Endothelial cell of umbilical vein (primary cell): ENCODE results near the gene BRPF1. TPM values are rescaled to one million over a fixed set of nuclear protein-coding genes. Genes with fewer than 3 reads are reported as not detected.

Experiments
- BruUV-seq: library from RNA; stranded (reverse); fragments of 400-500 nt; replicated peaks from 2 replicates; lab custom pipeline; 2021; lab: Mats Ljungman, UMichigan
- CTCF ChIA-PET: fragments of 300-600, 350-600 bp; sonication (Branson Sonifier 250); formaldehyde crosslinking; loops from one replicate; lab custom pipeline; 2021; ENCODE audit warnings: antibody characterized with exemption, inconsistent platforms; lab: Charles Lee
- POLR2A ChIA-PET: fragments of 300-600, 350-600 bp; sonication (Branson Sonifier 250); formaldehyde crosslinking; loops from one replicate; lab custom pipeline; 2021; ENCODE audit warnings: antibody characterized with exemption, inconsistent platforms; lab: Charles Lee
- DNase-seq: peaks from one replicate; pipeline ENCODE4 v3.0.0-alpha.2; 2011; ENCODE audit warnings: low read depth, low spot score
- FAIRE-seq: peaks from 2 replicates; lab custom pipeline; 2011; peaks lifted over from hg19 to GRCh38; lab: Jason Lieb, UNC
- H2AFZ ChIP-seq: 2 replicates; pipeline ENCODE4 v1.6.0; 2012; ENCODE audit warnings: low read depth, low read length, control low read depth, inconsistent platforms
- H3K27ac ChIP-seq: 2 replicates; pipeline ENCODE4 v1.5.1; 2011; ENCODE audit warnings: low read depth, mild to moderate bottlenecking, control low read depth, low read length, moderate library complexity; ENCODE audit not compliant: insufficient read depth
- H3K27me3 ChIP-seq, 2 experiments: 2 replicates each; pipeline versions ENCODE4 v1.6.0 to v1.6.1; 2011; ENCODE audit warnings: low read length in 2 of 2, mixed read lengths in 1 of 2; ENCODE audit not compliant: control insufficient read depth in 2 of 2, insufficient read depth in 2 of 2
- H3K36me3 ChIP-seq, 2 experiments: 2 replicates in 1 of 2; 3 replicates in 1 of 2; pipeline ENCODE4 v1.5.1; 2011; ENCODE audit warnings: low read length in 2 of 2, mild to moderate bottlenecking in 1 of 2, moderate library complexity in 1 of 2; ENCODE audit not compliant: control insufficient read depth in 2 of 2, insufficient read depth in 2 of 2; ENCODE audit errors: extremely low read depth in 1 of 2
- H3K4me1 ChIP-seq: 3 replicates; pipeline ENCODE4 v1.5.1; 2011; ENCODE audit warnings: mild to moderate bottlenecking, low read length; ENCODE audit not compliant: control insufficient read depth, insufficient read depth; ENCODE audit errors: extremely low read depth
- H3K4me2 ChIP-seq: 2 replicates; pipeline ENCODE4 v1.6.1; 2011; ENCODE audit warnings: low read length, control low read depth, mixed read lengths; ENCODE audit not compliant: insufficient read depth
- H3K4me3 ChIP-seq, 3 experiments: fragments of 200-600 bp in 1 of 3; sonication (generic), shearing (Covaris generic) in 1 of 3; replicated peaks in 1 of 3; 2 replicates each; pipeline ENCODE4 v1.5.1; 2011 to 2016; ENCODE audit warnings: control low read depth in 3 of 3, low read length in 3 of 3, mild to moderate bottlenecking in 2 of 3, inconsistent platforms in 1 of 3, low read depth in 1 of 3, moderate library complexity in 1 of 3; ENCODE audit not compliant: insufficient read depth in 1 of 3
- H3K79me2 ChIP-seq: 2 replicates; pipeline ENCODE4 v1.6.0; 2012; ENCODE audit warnings: low read length, inconsistent platforms; ENCODE audit not compliant: control insufficient read depth, insufficient read depth
- H3K9ac ChIP-seq: replicated peaks from 2 replicates; pipeline ENCODE3; 2011; ENCODE audit warnings: low read length, control low read depth; ENCODE audit not compliant: insufficient read depth; ENCODE audit errors: extremely low read depth
- H3K9me1 ChIP-seq: replicated peaks from 3 replicates; pipeline ENCODE4 v1.6.0; 2011; ENCODE audit warnings: mild to moderate bottlenecking, low read length; ENCODE audit not compliant: control insufficient read depth, insufficient read depth; ENCODE audit errors: extremely low read depth
- H3K9me3 ChIP-seq: replicated peaks from 2 replicates; pipeline ENCODE4 v1.5.1; 2012; ENCODE audit warnings: low read length, inconsistent platforms; ENCODE audit not compliant: control insufficient read depth, insufficient read depth
- H4K20me1 ChIP-seq: replicated peaks from 2 replicates; pipeline ENCODE3; 2011; ENCODE audit warnings: mild to moderate bottlenecking, low read length; ENCODE audit not compliant: control insufficient read depth, insufficient read depth; ENCODE audit errors: extremely low read depth
- CTCF ChIP-seq, 2 donors: IDR thresholded peaks; 1 replicate in 1 of 2; 2 replicates in 1 of 2; pipeline ENCODE4 v1.5.1; 2011; ENCODE audit warnings: low read length in 2 of 2, mild to moderate bottlenecking in 2 of 2, moderate library complexity in 2 of 2, control low read depth in 1 of 2, inconsistent platforms in 1 of 2, low read depth in 1 of 2; ENCODE audit not compliant: insufficient read depth in 1 of 2; ENCODE audit errors: extremely low read depth in 1 of 2
- EZH2 ChIP-seq: IDR thresholded peaks from 2 replicates; pipeline ENCODE4 v1.6.1; 2012; ENCODE audit warnings: borderline replicate concordance, low read depth, mild to moderate bottlenecking, moderate library complexity, low read length, inconsistent platforms; ENCODE audit not compliant: severe bottlenecking
- FOS ChIP-seq: IDR thresholded peaks from 2 replicates; pipeline ENCODE4 v1.6.1; 2011; ENCODE audit warnings: mild to moderate bottlenecking, low read length, moderate library complexity, borderline replicate concordance; ENCODE audit not compliant: insufficient read depth
- GATA2 ChIP-seq: IDR thresholded peaks from 2 replicates; pipeline ENCODE4 v1.7.0; 2011; ENCODE audit warnings: low read depth, mild to moderate bottlenecking, moderate library complexity, mixed read lengths, low read length; ENCODE audit not compliant: insufficient read length, insufficient read depth
- JUN ChIP-seq: IDR thresholded peaks from 2 replicates; pipeline ENCODE4 v1.6.1; 2011; ENCODE audit warnings: borderline replicate concordance, low read depth; ENCODE audit not compliant: insufficient read length, insufficient read depth
- MAX ChIP-seq: IDR thresholded peaks from 2 replicates; pipeline ENCODE4 v1.6.1; 2011; ENCODE audit not compliant: insufficient read depth, insufficient read length
- MYC ChIP-seq: IDR thresholded peaks from one replicate; pipeline ENCODE4 v1.6.1; 2011; ENCODE audit warnings: mild to moderate bottlenecking, low read depth, low read length
- POLR2A ChIP-seq: IDR thresholded peaks from 2 replicates; pipeline ENCODE4 v1.6.1; 2012; ENCODE audit warnings: low read depth, mild to moderate bottlenecking, control low read depth, low read length
- POLR2AphosphoS5 ChIP-seq: IDR thresholded peaks from 2 replicates; pipeline ENCODE4 v1.6.1; 2012; ENCODE audit warnings: low read depth, mild to moderate bottlenecking, control low read depth, low read length, moderate library complexity; ENCODE audit not compliant: insufficient read depth
- dilution Hi-C: fragments of 300-500 bp; cut with MboI; formaldehyde crosslinking; loops from one replicate; pipeline ENCODE4 v1.15.0; 2019; ENCODE audit warnings: low sequenced_read_pairs; ENCODE audit not compliant: extremely low pct_ligation_motif_present
- intact Hi-C: fragments of 100-400 bp; cut with micrococcal nuclease; formaldehyde crosslinking; loops from one replicate; pipeline ENCODE4 v1.10.0; 2022
- polyA plus RNA-seq, 4 experiments: library from polyadenylated mRNA; depleted of rRNA in 3 of 4; stranded (reverse) in 3 of 4; unstranded in 1 of 4; fragments of >200 nt; gene quantifications; 2 replicates each; pipeline versions ENCODE4 v1.2.1 to v1.2.3, GENCODE V29; 2011 to 2012; ENCODE audit warnings: missing spikeins in 1 of 4
- total RNA-seq: library from RNA; stranded (reverse); gene quantifications from 2 replicates; pipeline ENCODE4 v1.2.3, GENCODE V29; 2021

Gene BRPF1
- total and polyA plus RNA-seq, 2 donors (not counting 3 experiments of a cell fraction or from before 2014, with no cell fraction given) = 12.5 to 26.2 TPM

- H3K79me2 ChIP-seq = no peaks in the 10 kb centered on the region
- H4K20me1 ChIP-seq = no peaks in the 10 kb centered on the region
- dilution Hi-C loops = no loop called here
- H2AFZ ChIP-seq = no peak overlapping the region
- no peaks in the 10 kb centered on the region for H3K9me1 ChIP-seq
- no TSS peak for BruUV-seq
- no peak for FAIRE-seq
- H3K4me3 ChIP-seq = no peak overlapping the region
- H3K27me3 ChIP-seq = peaks cover 2 to 7% of the 10 kb centered on the region in 2 experiments
- no peaks in the 10 kb centered on the region for H3K36me3 ChIP-seq
- no peaks in the 10 kb centered on the region for H3K9me3 ChIP-seq
- no peak for DNase-seq
- intact Hi-C loops = loop anchor here (5.0 kb wide), 2 partner anchors 74 to 214 kb away; partner anchors contain the start of genes ARPC4, CRELD1 and TADA3
- H3K9ac ChIP-seq = no peak overlapping the region
- CTCF ChIA-PET = interaction anchor here (1.0 to 1.2 kb wide), 3 partner anchors 10 to 228 kb away, joined by 3 to 4 read pairs (median 4); no protein-coding TSS in a partner anchor
- H3K27ac ChIP-seq = no peak overlapping the region
- POLR2A ChIA-PET = no interaction called here
- no peak overlapping the region for H3K4me2 ChIP-seq
- no peaks in the 10 kb centered on the region for H3K4me1 ChIP-seq
- TF ChIP-seq FOS (no peak), GATA2 (no peak), MAX (no peak)
These were observed 13.4 kb upstream of the BRPF1 start for GRCh38 chr3:9718118-9718517.

GRCh38 chr3:9721015-9721699, 10.4 kb upstream of the BRPF1 start:
- Histone ChIP-seq H3K27me3 (peaks cover 2 to 7% of the 10 kb centered on the region in 2 experiments), H2AFZ (no peak overlapping the region), H3K4me2 (no peak overlapping the region), H4K20me1 (no peaks in the 10 kb centered on the region), H3K9ac (no peak overlapping the region), H3K9me1 (no peaks in the 10 kb centered on the region), H3K36me3 (no peaks in the 10 kb centered on the region), H3K9me3 (no peaks in the 10 kb centered on the region), H3K4me3 (no peak overlapping the region), H3K27ac (no peak overlapping the region), H3K4me1 (no peaks in the 10 kb centered on the region), H3K79me2 (no peaks in the 10 kb centered on the region)
- DNase-seq (no peak), FAIRE-seq (no peak)
- BruUV-seq = no TSS peak
- no peak for TF ChIP-seq POLR2AphosphoS5
- no peak for TF ChIP-seq FOS
- no peak for TF ChIP-seq JUN
- TF ChIP-seq POLR2A = no peak
- no peak for TF ChIP-seq MAX
- TF ChIP-seq EZH2 = no peak
- TF ChIP-seq MYC = no peak
- TF ChIP-seq CTCF (IDR thresholded peaks at IDR 0.05; ENCODE audit: extremely low read depth in 1 of 2, insufficient read depth in 1 of 2, low read depth in 1 of 2, low read length in 2 of 2) = no peak
- no peak for TF ChIP-seq GATA2
- CTCF ChIA-PET = interaction anchor here (1.2 to 1.3 kb wide), 2 partner anchors 9 to 10 kb away, joined by 4 read pairs; partner anchors contain the start of gene BRPF1
- intact Hi-C loops = no loop called here
- POLR2A ChIA-PET = interaction anchor here (1.6 kb wide), 1 partner anchor 10 kb away, joined by 3 read pairs; no protein-coding TSS in a partner anchor
- dilution Hi-C loops = no loop called here
